ENCODE measurements around the gene DDX10.

DDX10 gene

GRCh38 chr11:108872781-108873291, 208.0 kb downstream of the DDX10 start:
- no peak for DNase-seq (ENCODE audit: low spot score)

DNA sequence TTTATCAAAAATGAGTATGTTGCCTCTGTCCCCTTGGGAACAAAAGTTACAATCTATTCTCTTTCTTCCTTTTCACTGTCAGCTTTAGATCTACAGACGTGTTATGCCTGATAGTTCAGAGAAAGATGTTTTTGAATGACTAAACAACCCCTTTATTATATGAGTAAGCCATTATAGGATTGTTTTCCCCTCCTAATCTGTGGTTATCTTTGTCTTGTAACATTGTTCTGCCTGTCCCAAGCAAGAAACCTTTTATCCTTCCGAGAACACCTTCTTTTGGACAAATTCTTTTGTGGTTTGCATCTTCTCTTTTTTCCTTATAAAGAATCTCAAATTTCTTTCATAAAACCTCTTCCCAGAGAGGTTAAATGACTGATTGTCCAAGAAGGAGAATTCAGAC, 208.4 kb downstream of the DDX10 start:
- no peak for DNase-seq (ENCODE audit: low spot score)

- no peak for DNase-seq (ENCODE audit: low spot score)
Observed at GRCh38 chr11:108873941-108874340, 209.1 kb downstream of the DDX10 start.

GRCh38 chr11:108875134-108875533, 210.3 kb downstream of the DDX10 start:
- no peak for DNase-seq (ENCODE audit: low spot score)

DNA sequence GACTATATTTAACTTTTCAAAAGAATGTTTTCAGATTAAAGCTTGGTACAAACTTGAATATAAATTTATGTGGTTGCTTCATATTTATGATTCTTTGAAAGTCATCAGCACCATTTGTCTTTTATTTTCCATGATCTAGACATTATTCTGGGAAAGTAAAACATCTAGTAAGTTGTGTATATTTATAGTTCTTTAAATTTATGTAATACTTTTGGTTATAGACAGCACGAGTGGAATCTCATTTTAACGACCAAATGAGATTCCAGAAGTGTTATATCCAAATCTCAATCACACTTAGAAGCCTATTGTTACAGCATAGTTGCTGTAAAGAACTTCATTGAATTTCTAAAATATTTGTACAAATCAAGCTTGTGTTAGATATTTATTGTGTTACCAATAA, 212.3 kb downstream of the DDX10 start:
- no peak for DNase-seq (ENCODE audit: low spot score)

GRCh38 chr11:108880510-108880909, 215.6 kb downstream of the DDX10 start:
- no peak for DNase-seq (ENCODE audit: low spot score)

- DNase-seq (ENCODE audit: low spot score): no peak
Observed at GRCh38 chr11:108881131-108881530, 216.3 kb downstream of the DDX10 start.

DNA sequence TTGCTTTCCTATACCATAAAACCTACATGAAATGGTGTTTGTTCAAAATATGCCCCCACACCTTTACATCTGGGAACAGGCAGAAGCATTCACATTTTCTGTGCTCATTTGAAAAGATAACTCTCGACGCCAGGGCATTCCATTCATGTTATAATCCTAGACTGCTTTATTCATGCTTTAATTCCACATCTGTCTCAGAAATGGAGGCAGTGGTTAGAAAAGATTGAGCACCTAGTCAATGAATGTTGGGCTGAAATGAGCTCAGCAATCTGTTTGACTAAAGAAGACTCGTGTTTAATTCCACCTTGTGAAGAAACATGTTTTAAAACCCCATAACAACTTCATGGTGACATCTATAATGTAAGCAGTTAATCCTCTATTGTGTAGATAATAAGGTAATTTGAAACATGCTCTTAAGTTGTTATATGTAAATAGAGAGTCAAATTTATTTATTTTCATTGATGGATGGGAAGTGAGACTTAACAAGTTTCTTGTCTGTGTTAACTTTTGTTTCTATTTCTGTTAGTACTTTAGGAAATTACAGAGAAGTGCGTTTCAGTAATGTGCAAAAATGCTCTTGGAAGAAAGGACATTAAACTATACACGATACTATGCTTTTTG, 217.5 kb downstream of the DDX10 start:
- DNase-seq (ENCODE audit: low spot score): no peak

GRCh38 chr11:108886005-108886659, 221.3 kb downstream of the DDX10 start:
- no peak for DNase-seq (ENCODE audit: low spot score)

GRCh38 chr11:108886660-108887009, 221.8 kb downstream of the DDX10 start:
- no peak for DNase-seq (ENCODE audit: low spot score)

DNA sequence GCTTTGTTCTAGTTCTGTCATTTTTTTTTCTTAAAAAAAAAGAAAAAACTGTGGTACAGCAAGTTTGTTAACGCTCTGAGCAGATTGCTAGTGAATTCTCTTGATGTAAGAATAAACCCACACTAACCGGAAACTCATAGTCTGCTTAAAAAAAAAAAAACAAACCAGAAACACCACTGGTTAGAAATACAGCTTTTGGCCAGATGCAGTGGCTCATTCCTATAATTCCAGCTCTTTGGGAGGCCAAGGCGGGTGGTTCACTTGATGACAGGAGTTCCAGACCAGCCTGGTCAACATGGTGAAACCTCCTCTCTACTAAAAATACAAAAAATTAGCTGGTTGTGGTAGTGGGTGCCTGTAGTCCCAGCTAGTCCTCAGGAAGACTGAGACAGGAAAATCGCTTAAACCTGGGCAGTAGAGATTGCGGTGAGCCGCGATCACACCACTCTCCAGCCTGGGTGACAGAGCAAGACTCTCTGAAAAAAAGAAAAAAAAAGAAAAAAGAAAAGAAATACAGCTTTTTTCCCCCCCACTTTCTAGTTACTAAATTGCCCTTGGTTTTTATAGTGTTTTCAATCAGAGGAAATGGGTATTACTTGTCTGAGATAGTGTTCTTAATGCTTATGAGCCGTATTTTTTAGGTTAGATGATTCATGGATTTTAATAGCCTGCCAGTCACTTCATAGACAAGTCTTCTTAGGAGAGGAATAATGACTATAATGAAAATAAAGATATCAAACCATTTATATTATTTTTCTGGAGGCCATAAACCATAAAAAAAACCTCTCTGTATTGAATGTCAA, 222.8 kb downstream of the DDX10 start:
- DNase-seq (ENCODE audit: low spot score): no peak

DNA sequence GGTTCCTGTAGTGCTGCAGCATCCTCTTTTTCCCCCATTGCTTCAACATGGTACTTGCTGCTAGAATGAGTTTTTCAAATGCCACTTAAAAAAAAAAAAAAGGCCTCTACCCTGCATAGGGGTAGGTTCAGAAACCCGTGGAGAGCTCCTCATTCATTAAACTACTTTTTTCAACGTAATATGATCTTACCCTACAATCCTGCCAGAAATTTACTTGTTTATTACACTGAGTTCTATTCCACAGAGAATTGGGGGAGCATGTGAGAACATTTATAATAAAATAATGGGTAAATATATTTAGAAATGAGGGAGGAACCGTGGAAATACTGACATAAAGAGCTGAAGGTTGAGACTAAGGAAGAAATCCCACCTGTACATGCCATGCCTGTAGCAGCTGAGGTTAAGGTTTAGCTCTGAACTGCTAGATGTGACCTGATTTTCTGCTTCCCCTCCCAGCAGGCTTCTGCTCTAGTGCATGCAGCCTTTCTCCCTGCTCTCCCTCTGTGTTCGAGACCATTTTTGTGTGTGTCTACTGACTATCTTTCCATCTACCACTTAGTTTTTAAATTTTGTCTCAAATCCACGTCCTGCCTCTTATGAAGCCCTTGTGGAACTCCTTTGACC, 225.7 kb downstream of the DDX10 start:
- no peak for DNase-seq (ENCODE audit: low spot score)

DNA sequence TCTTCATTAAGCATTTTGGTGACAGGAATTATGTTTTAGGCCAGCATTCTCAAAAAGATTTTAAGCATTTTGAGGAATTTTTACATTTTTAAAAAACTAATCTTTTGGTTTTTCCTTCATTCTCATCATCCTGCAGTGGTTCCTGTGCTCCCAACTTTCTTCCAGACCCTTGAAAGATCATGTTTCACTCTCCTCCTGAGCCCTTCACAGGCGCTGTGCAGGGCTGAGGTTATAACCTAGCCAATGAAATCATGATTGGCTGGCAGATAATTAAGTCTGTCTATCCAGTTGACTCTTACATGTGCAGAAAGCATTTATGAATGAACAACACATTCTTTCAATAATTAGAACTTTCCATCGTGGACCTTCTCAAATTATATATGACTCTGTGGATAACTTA, 226.3 kb downstream of the DDX10 start:
- no peak for DNase-seq (ENCODE audit: low spot score)

DNA sequence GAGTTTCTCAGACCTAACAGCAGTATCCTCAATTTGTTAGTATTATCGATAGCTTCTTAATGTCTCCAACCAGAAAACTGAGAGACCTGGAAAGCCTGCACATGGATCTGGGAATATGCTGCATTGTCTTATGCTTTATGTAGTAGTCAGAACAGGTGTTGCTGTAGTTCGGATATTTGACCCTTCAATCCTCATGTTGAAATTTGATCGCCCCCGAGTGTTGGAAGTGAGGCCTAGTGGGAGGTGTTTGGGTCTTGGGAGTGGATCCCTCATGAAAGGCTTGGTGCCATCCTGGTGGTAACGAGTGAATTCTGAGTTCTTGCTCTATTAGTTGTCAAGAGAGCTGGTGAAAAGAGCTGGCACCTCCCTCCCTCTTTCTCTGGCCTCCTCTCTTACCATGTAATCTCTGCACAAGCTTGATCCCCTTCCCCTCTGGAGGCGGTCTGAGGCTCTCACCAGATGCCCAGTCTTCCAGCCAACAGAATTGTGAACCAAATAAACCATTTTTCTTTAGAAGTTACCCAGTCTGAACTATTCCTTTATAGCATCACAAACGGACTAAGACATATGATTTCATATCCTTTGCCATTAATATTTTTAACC, 227.1 kb downstream of the DDX10 start:
- no peak for DNase-seq (ENCODE audit: low spot score)

- DNase-seq (ENCODE audit: low spot score): no peak
Observed at GRCh38 chr11:108895579-108896480, 231.0 kb downstream of the DDX10 start.

DNA sequence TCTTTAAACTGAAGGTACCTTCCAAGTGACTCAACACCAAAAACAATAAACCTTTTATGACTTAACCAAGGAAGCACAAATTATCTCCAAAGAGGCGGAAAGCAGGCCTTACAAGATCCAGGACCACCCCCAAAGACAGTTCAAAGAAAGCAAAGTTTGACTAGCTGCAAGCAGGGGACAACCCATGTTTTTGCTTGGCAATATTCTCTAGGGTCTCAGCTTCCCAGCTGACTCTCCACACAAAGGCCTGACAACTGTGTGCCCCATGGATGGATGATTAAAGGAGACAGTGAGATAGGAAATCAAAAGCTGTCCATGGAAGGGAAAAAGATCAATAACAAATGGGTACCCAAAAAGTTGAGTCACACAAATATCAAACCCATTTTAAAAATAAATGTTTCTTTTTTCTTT, 232.2 kb downstream of the DDX10 start:
- no peak for DNase-seq (ENCODE audit: low spot score)

GRCh38 chr11:108897916-108898315, 233.0 kb downstream of the DDX10 start:
- DNase-seq (ENCODE audit: low spot score): no peak

GRCh38 chr11:108901359-108901758, 236.5 kb downstream of the DDX10 start:
- DNase-seq (ENCODE audit: low spot score): no peak

DNA sequence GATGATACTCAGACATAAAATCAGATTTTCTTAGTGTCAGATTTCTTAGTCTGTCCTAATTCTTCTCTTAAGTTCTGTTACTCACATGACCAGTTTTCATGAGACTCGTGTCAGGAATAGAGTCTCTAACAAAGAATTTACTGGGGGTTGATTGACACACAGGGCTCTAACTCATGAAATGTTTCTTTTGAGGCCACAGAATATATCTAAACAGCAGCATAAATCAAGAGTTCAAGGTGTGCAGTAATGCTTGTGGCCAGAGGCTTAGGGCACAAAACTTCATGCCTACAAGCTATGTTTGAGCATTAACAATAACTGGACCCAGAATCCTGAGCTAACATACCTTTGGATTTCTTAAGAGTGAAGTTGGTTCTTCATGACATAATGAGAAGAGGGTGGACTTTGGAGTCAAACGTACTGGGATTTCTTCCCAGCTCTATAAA, 237.2 kb downstream of the DDX10 start:
- no peak for DNase-seq (ENCODE audit: low spot score)

DNA sequence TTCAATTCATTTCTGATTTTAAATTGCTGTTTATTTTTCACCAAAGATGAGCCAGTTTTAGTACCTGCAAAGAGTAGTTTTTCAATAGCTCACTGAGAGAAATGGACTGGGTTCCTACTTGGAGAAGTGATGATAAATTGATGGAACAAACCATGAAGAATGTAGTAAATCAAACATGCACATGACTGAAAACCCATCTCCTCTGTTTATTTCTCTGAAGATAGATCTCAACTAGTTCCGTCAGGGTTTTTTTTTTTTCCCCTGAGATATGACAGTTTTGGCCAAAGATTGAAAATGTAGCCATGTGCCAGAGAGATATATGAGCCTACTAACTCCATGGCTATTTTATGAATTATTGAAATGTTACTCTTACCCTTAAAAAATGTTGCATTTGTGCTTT, 239.6 kb downstream of the DDX10 start:
- no peak for DNase-seq (ENCODE audit: low spot score)

DNA sequence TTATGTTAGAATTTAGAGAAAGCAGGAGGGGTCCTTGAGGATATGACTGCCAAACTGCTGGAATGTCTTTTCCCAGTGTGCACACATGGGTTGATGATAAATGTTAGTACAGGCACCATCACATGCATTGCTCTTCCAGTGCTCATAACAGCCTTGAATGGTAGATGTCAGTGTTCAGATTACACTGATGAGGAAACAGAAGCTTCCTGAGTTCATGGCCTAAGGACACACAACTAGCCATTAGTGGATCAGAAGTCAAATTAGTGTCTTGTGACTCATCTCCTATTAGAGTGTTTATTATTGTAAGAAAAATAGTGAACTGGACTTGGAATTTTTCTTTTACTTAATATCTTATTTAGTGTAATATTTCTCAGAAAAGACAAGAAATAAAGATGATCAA, 241.5 kb downstream of the DDX10 start:
- no peak for DNase-seq (ENCODE audit: low spot score)

All from Ammon's horn (tissue), 1 donor.